A549 (cell line): ENCODE data around the gene F10. TPM values are rescaled to one million over a fixed set of nuclear protein-coding genes. Genes with fewer than 3 reads are reported as not detected.

Source experiments
- ATAC-seq, 2 experiments: fragments of 200-7000 bp in 1 of 2; fragments of >200 bp in 1 of 2; cut with Nextera tagmentation in 1 of 2; cut with Tn5 transposase in 1 of 2; 3 replicates each; pipeline versions ENCODE4 v1.8.0 to v1.9.1; 2018 to 2020; ENCODE audit warnings: mild to moderate bottlenecking in 1 of 2, moderate library complexity in 1 of 2
- CTCF ChIA-PET: fragments of 300-600 bp; sonication (Branson Sonifier 250); formaldehyde crosslinking; extraction: SDS; loops from one replicate; lab custom pipeline; 2021; ENCODE audit warnings: antibody characterized with exemption, inconsistent platforms; lab: Yijun Ruan, JAX
- POLR2A ChIA-PET: fragments of 350-600 bp; formaldehyde crosslinking; extraction: SDS; loops from one replicate; lab custom pipeline; 2021; ENCODE audit warnings: antibody characterized with exemption, inconsistent platforms; lab: Yijun Ruan, JAX
- DNase-seq, 2 experiments: peaks; one replicate each; pipeline versions ENCODE4 v3.0.0 to v3.0.0-alpha.2; 2011 to 2016; ENCODE audit warnings: low read depth in 1 of 2, low spot score in 1 of 2
- FAIRE-seq: peaks from 2 replicates; lab custom pipeline; 2011; peaks lifted over from hg19 to GRCh38; lab: Jason Lieb, UNC
- H3K27ac ChIP-seq, 2 experiments: fragments of >200 bp; sonication (Bioruptor Twin); formaldehyde crosslinking; 3 replicates each; pipeline ENCODE4 v1.5.1; 2016 to 2017
- H3K4me1 ChIP-seq: fragments of >200 bp; sonication (Bioruptor Twin); formaldehyde crosslinking; 3 replicates; pipeline ENCODE4 v1.6.1; 2016
- H3K4me2 ChIP-seq: fragments of >200 bp; sonication (Bioruptor Twin); formaldehyde crosslinking; 3 replicates; pipeline ENCODE4 v1.6.1; 2016
- H3K4me3 ChIP-seq: fragments of >200 bp; sonication (Bioruptor Twin); formaldehyde crosslinking; 3 replicates; pipeline ENCODE4 v1.5.1; 2016
- H3K9me3 ChIP-seq: fragments of >200 bp; sonication (Bioruptor Twin); formaldehyde crosslinking; 3 replicates; pipeline ENCODE4 v1.6.1; 2016
- BCL3 ChIP-seq: fragments of >200 bp; sonication (Bioruptor Twin); formaldehyde crosslinking; IDR thresholded peaks from 3 replicates; pipeline ENCODE4 v1.6.1; 2016
- BHLHE40 ChIP-seq: IDR thresholded peaks from 2 replicates; pipeline ENCODE4 v1.6.1; 2012; ENCODE audit warnings: low read depth, low read length, inconsistent platforms
- CBX2 ChIP-seq: fragments of 200-600 bp; sonication (generic); IDR thresholded peaks from 2 replicates; pipeline ENCODE4 v1.6.1; 2016; ENCODE audit warnings: low read depth, mild to moderate bottlenecking, borderline replicate concordance
- CHD2 ChIP-seq: fragments of 150-350 bp; IDR thresholded peaks from 2 replicates; pipeline ENCODE4 v1.6.1; 2014; ENCODE audit warnings: low read length; ENCODE audit not compliant: partially characterized antibody
- HES2 ChIP-seq: fragments of >200 bp; sonication (Bioruptor Twin); formaldehyde crosslinking; IDR thresholded peaks from 2 replicates; pipeline ENCODE4 v1.6.1; 2016
- KDM1A ChIP-seq: fragments of 200-600 bp; sonication (generic); IDR thresholded peaks from 2 replicates; pipeline ENCODE4 v1.6.1; 2016; ENCODE audit warnings: low read depth, mild to moderate bottlenecking
- KDM5A ChIP-seq: fragments of 200-600 bp; sonication (generic); IDR thresholded peaks from 2 replicates; pipeline ENCODE4 v1.6.1; 2016; ENCODE audit warnings: antibody characterized with exemption, mild to moderate bottlenecking
- MAFK ChIP-seq: fragments of 450-650 bp; IDR thresholded peaks from 2 replicates; pipeline ENCODE4 v1.6.1; 2014; ENCODE audit not compliant: partially characterized antibody
- MYC ChIP-seq: IDR thresholded peaks from 2 replicates; pipeline ENCODE4 v1.6.1; 2012; ENCODE audit warnings: mild to moderate bottlenecking, inconsistent platforms, low read length, improper control_type of control experiment, borderline replicate concordance
- NPAS2 ChIP-seq: fragments of 250-450 bp; sonication (Bioruptor Pico); IDR thresholded peaks from 2 replicates; pipeline ENCODE4 v1.8.0; 2022; ENCODE audit warnings: mild to moderate bottlenecking, moderate library complexity, borderline replicate concordance
- PBX3 ChIP-seq: IDR thresholded peaks from 2 replicates; pipeline ENCODE4 v1.6.1; 2012
- POLR2AphosphoS2 ChIP-seq: conservative IDR thresholded peaks from 2 replicates; pipeline ENCODE4 v1.6.1; 2012; ENCODE audit warnings: low read length, improper control_type of control experiment, inconsistent platforms
- RAD21 ChIP-seq, 2 experiments: fragments of >200 bp in 1 of 2; sonication (Bioruptor Twin) in 1 of 2; formaldehyde crosslinking in 1 of 2; IDR thresholded peaks in 1 of 2; conservative IDR thresholded peaks in 1 of 2; 2 replicates in 1 of 2; 3 replicates in 1 of 2; pipeline ENCODE4 v1.6.1; 2012 to 2018; ENCODE audit warnings: inconsistent platforms in 1 of 2
- RCOR1 ChIP-seq: fragments of 150-350 bp; IDR thresholded peaks from 2 replicates; pipeline ENCODE4 v1.6.1; 2014; ENCODE audit warnings: antibody characterized with exemption, low read length, low read depth
- REST ChIP-seq: fragments of 200-600 bp; sonication (generic); IDR thresholded peaks from 2 replicates; pipeline ENCODE4 v1.6.1; 2016; ENCODE audit warnings: antibody characterized with exemption, mild to moderate bottlenecking, moderate library complexity
- RNF2 ChIP-seq: fragments of 200-600 bp; sonication (generic); IDR thresholded peaks from 2 replicates; pipeline ENCODE4 v1.6.1; 2016; ENCODE audit warnings: low read depth, mild to moderate bottlenecking, antibody characterized with exemption, moderate library complexity, borderline replicate concordance
- SREBF2 ChIP-seq: fragments of 450-650 bp; IDR thresholded peaks from 2 replicates; pipeline ENCODE4 v1.6.1; 2014; ENCODE audit warnings: mild to moderate bottlenecking, moderate library complexity
- USF2 ChIP-seq: fragments of 450-650 bp; IDR thresholded peaks from 2 replicates; pipeline ENCODE4 v1.6.1; 2014; ENCODE audit warnings: antibody characterized with exemption
- ZFP36 ChIP-seq: fragments of 450-650 bp; IDR thresholded peaks from 2 replicates; pipeline ENCODE4 v1.6.1; 2014; ENCODE audit warnings: borderline replicate concordance; ENCODE audit not compliant: partially characterized antibody
- ZSCAN20 ChIP-seq: fragments of 250-450 bp; sonication (Bioruptor Pico); IDR thresholded peaks from 2 replicates; pipeline ENCODE4 v1.8.0; 2022; ENCODE audit warnings: mild to moderate bottlenecking, moderate library complexity
- WGBS: methylation state at CpG from one replicate; pipeline ENCODE4 v1.1.6; 2017; ENCODE audit errors: missing lambda C conversion rate; 5-methylcytosine and 5-hydroxymethylcytosine counted together
- polyA plus RNA-seq, 4 experiments: library from polyadenylated mRNA; depleted of rRNA in 3 of 4; stranded (reverse); fragments of >200 nt; fragmentation: RNase III in 1 of 4; extraction: RNeasy Plus Mini Kit Qiagen cat#74134 plus additional on column Dnase treatment in 1 of 4; gene quantifications; 2 replicates in 3 of 4; 3 replicates in 1 of 4; pipeline ENCODE4 v1.2.3, GENCODE V29; 2011 to 2017

Gene F10
- polyA plus RNA-seq, 2 of the 4 experiments (the other 2 are of a cell fraction) = 0.32 TPM; not detected in 1

GRCh38 chr13:113150550-113151365 lies 28.2 kb downstream of the F10 start:
- no peak for ATAC-seq
- no peak for TF ChIP-seq ZSCAN20 (CRISPR knock-in tag)
- no peak for TF ChIP-seq PBX3
- TF ChIP-seq MYC = no peak
- TF ChIP-seq BHLHE40 = no peak
- no peak for TF ChIP-seq RAD21 (conservative IDR thresholded peaks at IDR 0.05 in 1 of 2, IDR thresholded peaks at IDR 0.05 in 1 of 2)
- no peak for TF ChIP-seq CHD2
- TF ChIP-seq RCOR1 = no peak
- TF ChIP-seq USF2 = no peak
- TF ChIP-seq KDM1A = no peak
- no peak for TF ChIP-seq POLR2AphosphoS2
- TF ChIP-seq CBX2 = no peak
- no peak for TF ChIP-seq SREBF2
- no peak for TF ChIP-seq HES2
- TF ChIP-seq NPAS2 (CRISPR knock-in tag) = no peak
- no peak for TF ChIP-seq KDM5A
- no peak for TF ChIP-seq RNF2
- TF ChIP-seq BCL3 = no peak
- no peak for TF ChIP-seq MAFK
- TF ChIP-seq REST = no peak
- TF ChIP-seq ZFP36 = no peak
- 85% methylated on average over 20 of the region's 31 CpGs for WGBS
- CTCF ChIA-PET = no interaction called here
- FAIRE-seq = no peak
- POLR2A ChIA-PET = no interaction called here
- Histone ChIP-seq H3K9me3 (no peaks in the 10 kb centered on the region), H3K27ac (no peak overlapping the region), H3K4me1 (peaks cover 7% of the 10 kb centered on the region; the same call in 2 of the 3 replicates), H3K4me2 (no peak overlapping the region), H3K4me3 (no peak overlapping the region)
- no peak for DNase-seq
